RWPE2 (cell line): ENCODE data around the gene SCYGR4.
"Not testable (repeated sequence)": the region's sequence is repeated elsewhere in the genome, so short reads cannot be mapped to it uniquely, and the experiment has no call there.

Experiments used
- ATAC-seq: fragments of 200-7000 bp; cut with Tn5 transposase; 3 replicates; pipeline ENCODE4 v1.9.1; 2021; ENCODE audit warnings: low read depth
- DNase-seq: peaks from one replicate; pipeline ENCODE4 v3.0.0-alpha.2; 2020; ENCODE audit warnings: low spot score
- H3K27ac ChIP-seq: fragments of 450-650 bp; 2 replicates; pipeline ENCODE4 v1.5.1; 2017; ENCODE audit warnings: mild to moderate bottlenecking; ENCODE audit not compliant: poor library complexity, severe bottlenecking
- H3K27me3 ChIP-seq: fragments of 250-450 bp; sonication (Bioruptor Pico); 2 replicates; pipeline ENCODE4 v1.5.1; 2021; ENCODE audit warnings: mild to moderate bottlenecking, moderate library complexity; ENCODE audit not compliant: insufficient read depth, poor library complexity, severe bottlenecking
- H3K36me3 ChIP-seq: fragments of 250-450 bp; sonication (Bioruptor Pico); 2 replicates; pipeline ENCODE4 v1.5.1; 2020; ENCODE audit warnings: low read depth, mild to moderate bottlenecking, moderate library complexity
- H3K4me1 ChIP-seq: fragments of 250-450 bp; sonication (Bioruptor Pico); 2 replicates; pipeline ENCODE4 v1.5.1; 2021; ENCODE audit warnings: mild to moderate bottlenecking, moderate library complexity; ENCODE audit not compliant: insufficient read depth, poor library complexity, severe bottlenecking
- H3K4me3 ChIP-seq: fragments of 250-450 bp; sonication (Bioruptor Pico); 2 replicates; pipeline ENCODE4 v1.5.1; 2021; ENCODE audit warnings: mild to moderate bottlenecking, moderate library complexity; ENCODE audit not compliant: severe bottlenecking
- H3K9me3 ChIP-seq: fragments of 250-450 bp; sonication (Bioruptor Pico); 2 replicates; pipeline ENCODE4 v1.5.1; 2021; ENCODE audit warnings: mild to moderate bottlenecking, moderate library complexity; ENCODE audit not compliant: severe bottlenecking
- CTCF ChIP-seq: fragments of 450-650 bp; IDR thresholded peaks from one replicate; pipeline ENCODE4 v1.5.1; 2017; ENCODE audit warnings: mild to moderate bottlenecking, moderate library complexity; ENCODE audit not compliant: poor library complexity, severe bottlenecking

The SCYGR4 gene

GRCh38 chr2:227595797-227596196 is 21.5 kb upstream of the SCYGR4 start:
- Histone ChIP-seq H3K27ac (no peak overlapping the region), H3K4me1 (no peaks in the 10 kb centered on the region), H3K36me3 (no peaks in the 10 kb centered on the region), H3K4me3 (no peak overlapping the region), H3K27me3 (no peaks in the 10 kb centered on the region), H3K9me3 (no peaks in the 10 kb centered on the region)
- no peak for DNase-seq
- ATAC-seq, result no peak
- TF ChIP-seq CTCF, result no peak

- no peak for DNase-seq
- H3K4me3 ChIP-seq, result no peak overlapping the region
- H3K36me3 ChIP-seq, result no peaks in the 10 kb centered on the region
- H3K9me3 ChIP-seq, result no peaks in the 10 kb centered on the region
- no peaks in the 10 kb centered on the region for H3K4me1 ChIP-seq
- no peak for ATAC-seq
- no peak for TF ChIP-seq CTCF
- H3K27ac ChIP-seq, result no peak overlapping the region
- H3K27me3 ChIP-seq, result no peaks in the 10 kb centered on the region
These were observed 20.3 kb upstream of the SCYGR4 start for GRCh38 chr2:227597036-227597435.

- no peaks in the 10 kb centered on the region for H3K4me1 ChIP-seq
- H3K4me3 ChIP-seq, result no peak overlapping the region
- H3K9me3 ChIP-seq, result no peaks in the 10 kb centered on the region
- no peaks in the 10 kb centered on the region for H3K36me3 ChIP-seq
- H3K27me3 ChIP-seq, result no peaks in the 10 kb centered on the region
- ATAC-seq, result peak; percentile 44; the same call in 1 of the 3 replicates
- no peak for DNase-seq
- TF ChIP-seq CTCF, result no peak
- no peak overlapping the region for H3K27ac ChIP-seq
These were observed 19.3 kb upstream of the SCYGR4 start for GRCh38 chr2:227597998-227598397.

GRCh38 chr2:227598835-227599503 is 18.3 kb upstream of the SCYGR4 start, which contains the start of gene SCYGR2:
TSS of gene SCYGR2 (plus strand) at chr2:227598893. CDS start at chr2:227598893, 0 bp downstream.
- not testable (repeated sequence) for H3K9me3 ChIP-seq, H3K4me1 ChIP-seq, H3K27me3 ChIP-seq, H3K4me3 ChIP-seq, H3K36me3 ChIP-seq, H3K27ac ChIP-seq, ATAC-seq, DNase-seq

GRCh38 chr2:227602358-227602757 is 14.9 kb upstream of the SCYGR4 start:
- Histone ChIP-seq H3K36me3 (no peaks in the 10 kb centered on the region), H3K27ac (no peak overlapping the region), H3K4me1 (no peaks in the 10 kb centered on the region), H3K27me3 (no peaks in the 10 kb centered on the region), H3K4me3 (no peak overlapping the region), H3K9me3 (no peaks in the 10 kb centered on the region)
- DNase-seq (no peak), ATAC-seq (no peak)
- no peak for TF ChIP-seq CTCF
